H9 (cell line): Measurements from ENCODE around the gene PLXNC1. TPM values are rescaled to one million over a fixed set of nuclear protein-coding genes. Genes with fewer than 3 reads are reported as not detected.

Experiments
- DNase-seq: peaks from one replicate; pipeline ENCODE4 v3.0.0-alpha.2; 2017
- H2AFZ ChIP-seq: one replicate; pipeline ENCODE4 v1.6.1; 2013; ENCODE audit warnings: mild to moderate bottlenecking, low read length, control low read depth, moderate library complexity
- H2AK5ac ChIP-seq: 2 replicates; pipeline ENCODE4 v1.6.1; 2013; ENCODE audit warnings: low read length, control low read depth, mixed read lengths; ENCODE audit not compliant: insufficient read length
- H2BK120ac ChIP-seq: one replicate; pipeline ENCODE4 v1.6.1; 2013; ENCODE audit warnings: low read depth, mild to moderate bottlenecking, low read length, control low read depth, inconsistent platforms; ENCODE audit not compliant: poor library complexity, severe bottlenecking
- H2BK12ac ChIP-seq: 2 replicates; pipeline ENCODE4 v1.6.1; 2013; ENCODE audit warnings: low read length, control low read depth, mixed read lengths, low read depth; ENCODE audit not compliant: insufficient read length
- H2BK15ac ChIP-seq: 2 replicates; pipeline ENCODE4 v1.6.1; 2013; ENCODE audit warnings: low read depth, low read length, control low read depth
- H2BK20ac ChIP-seq: one replicate; pipeline ENCODE4 v1.6.1; 2013; ENCODE audit warnings: low read depth, mild to moderate bottlenecking, low read length, control low read depth, inconsistent platforms; ENCODE audit not compliant: poor library complexity, severe bottlenecking
- H2BK5ac ChIP-seq: 2 replicates; pipeline ENCODE4 v1.6.1; 2013; ENCODE audit warnings: low read length, control low read depth, mixed read lengths; ENCODE audit not compliant: insufficient read length
- H3K14ac ChIP-seq: 2 replicates; pipeline ENCODE4 v1.6.1; 2013; ENCODE audit warnings: low read length, control low read depth; ENCODE audit not compliant: insufficient read depth
- H3K18ac ChIP-seq: 2 replicates; pipeline ENCODE4 v1.6.1; 2013; ENCODE audit warnings: low read depth, mild to moderate bottlenecking, mixed read lengths, low read length, control low read depth; ENCODE audit not compliant: insufficient read length
- H3K23ac ChIP-seq: 2 replicates; pipeline ENCODE4 v1.6.1; 2013; ENCODE audit warnings: low read length, control low read depth, mixed read lengths, low read depth; ENCODE audit not compliant: insufficient read length
- H3K23me2 ChIP-seq: 2 replicates; pipeline ENCODE4 v1.6.1; 2013; ENCODE audit warnings: low read depth, mild to moderate bottlenecking, mixed read lengths, low read length, control low read depth; ENCODE audit not compliant: insufficient read length, poor library complexity, severe bottlenecking
- H3K27ac ChIP-seq: 2 replicates; pipeline ENCODE4 v1.5.1; 2013; ENCODE audit warnings: low read length, control low read depth, mixed read lengths, low read depth; ENCODE audit not compliant: insufficient read length
- H3K27me3 ChIP-seq: 2 replicates; pipeline ENCODE4 v1.6.1; 2013; ENCODE audit warnings: low read length, control low read depth, inconsistent platforms; ENCODE audit not compliant: insufficient read depth
- H3K4ac ChIP-seq: 2 replicates; pipeline ENCODE4 v1.6.1; 2013; ENCODE audit warnings: low read depth, mild to moderate bottlenecking, control low read depth, inconsistent platforms, low read length, moderate library complexity
- H3K4me1 ChIP-seq: 2 replicates; pipeline ENCODE4 v1.6.1; 2013; ENCODE audit warnings: low read length, control low read depth, inconsistent platforms; ENCODE audit not compliant: insufficient read depth
- H3K4me2 ChIP-seq: 2 replicates; pipeline ENCODE4 v1.6.1; 2013; ENCODE audit warnings: low read length, control low read depth, mixed read lengths; ENCODE audit not compliant: insufficient read length, insufficient read depth
- H3K56ac ChIP-seq: 2 replicates; pipeline ENCODE4 v1.6.1; 2013; ENCODE audit warnings: low read depth, mild to moderate bottlenecking, mixed read lengths, low read length, control low read depth; ENCODE audit not compliant: insufficient read length
- H3K79me1 ChIP-seq: 2 replicates; pipeline ENCODE4 v1.6.1; 2013; ENCODE audit warnings: low read depth, mild to moderate bottlenecking, moderate library complexity, low read length, control low read depth, inconsistent platforms; ENCODE audit not compliant: insufficient read depth, poor library complexity, severe bottlenecking
- H3K79me2 ChIP-seq: 2 replicates; pipeline ENCODE4 v1.6.1; 2013; ENCODE audit warnings: low read length, control low read depth, inconsistent platforms; ENCODE audit not compliant: insufficient read depth
- H3K9ac ChIP-seq: 2 replicates; pipeline ENCODE4 v1.6.1; 2013; ENCODE audit warnings: low read length, control low read depth, mixed read lengths; ENCODE audit not compliant: insufficient read length; ENCODE audit errors: extremely low read depth
- H3K9me3 ChIP-seq: one replicate; pipeline ENCODE4 v1.6.1; 2013; ENCODE audit warnings: low read depth, low read length, inconsistent platforms; ENCODE audit not compliant: control insufficient read depth
- H3T11ph ChIP-seq: one replicate; pipeline ENCODE4 v1.6.1; 2013; ENCODE audit warnings: mild to moderate bottlenecking, low read length, control low read depth, inconsistent platforms
- H4K20me1 ChIP-seq: one replicate; pipeline ENCODE4 v1.6.1; 2013; ENCODE audit not compliant: control insufficient read depth, insufficient read length, insufficient read depth
- H4K5ac ChIP-seq: 2 replicates; pipeline ENCODE4 v1.6.1; 2013; ENCODE audit warnings: low read depth, mild to moderate bottlenecking, mixed read lengths, low read length, control low read depth; ENCODE audit not compliant: insufficient read length
- H4K8ac ChIP-seq: replicated peaks from 2 replicates; pipeline ENCODE4 v1.6.1; 2013; ENCODE audit warnings: low read length, control low read depth, mixed read lengths, low read depth; ENCODE audit not compliant: insufficient read length
- H4K91ac ChIP-seq: 2 replicates; pipeline ENCODE4 v1.6.1; 2013; ENCODE audit warnings: low read depth, mild to moderate bottlenecking, moderate library complexity, mixed read lengths, low read length, control low read depth; ENCODE audit not compliant: insufficient read length
- H3K27ac Mint-ChIP-seq, 3 experiments: 2 replicates in 2 of 3; 3 replicates in 1 of 3; pipeline ENCODE4 v1.8.0; 2020 to 2021; ENCODE audit warnings: mixed read lengths in 3 of 3, mild to moderate bottlenecking in 1 of 3, moderate library complexity in 1 of 3
- H3K27me3 Mint-ChIP-seq: 2 replicates; pipeline ENCODE4 v1.8.0; 2021; ENCODE audit warnings: low read depth, mild to moderate bottlenecking, moderate library complexity, mixed read lengths
- H3K36me3 Mint-ChIP-seq, 3 experiments: 2 replicates in 2 of 3; 3 replicates in 1 of 3; pipeline ENCODE4 v1.8.0; 2020 to 2021; ENCODE audit warnings: low read depth in 3 of 3, mixed read lengths in 3 of 3; ENCODE audit not compliant: insufficient read depth in 1 of 3
- H3K4me1 Mint-ChIP-seq, 2 experiments: 2 replicates each; pipeline ENCODE4 v1.8.0; 2020; ENCODE audit warnings: mixed read lengths in 2 of 2
- H3K4me3 Mint-ChIP-seq, 2 experiments: 2 replicates in 1 of 2; 3 replicates in 1 of 2; pipeline ENCODE4 v1.8.0; 2020 to 2021; ENCODE audit warnings: mild to moderate bottlenecking in 2 of 2, mixed read lengths in 2 of 2, moderate library complexity in 1 of 2
- H3K9me3 Mint-ChIP-seq, 2 experiments: 2 replicates in 1 of 2; 3 replicates in 1 of 2; pipeline ENCODE4 v1.8.0; 2020; ENCODE audit warnings: mild to moderate bottlenecking in 2 of 2, mixed read lengths in 2 of 2, moderate library complexity in 1 of 2
- CTCF ChIP-seq: fragments of 200-600 bp; sonication (generic); conservative IDR thresholded peaks from 3 replicates; pipeline ENCODE4 v1.8.0; 2021; ENCODE audit warnings: antibody characterized with exemption, mild to moderate bottlenecking
- WGBS: extraction: QIAGEN DNeasy Blood & Tissue Kit; methylation state at CpG from one replicate; pipeline ENCODE4 v1.1.7; 2013; ENCODE audit warnings: missing lambda C conversion rate, low lambda C conversion rate, mixed read lengths; ENCODE audit not compliant: insufficient read length; ENCODE audit errors: extremely low coverage; 5-methylcytosine and 5-hydroxymethylcytosine counted together
- total RNA-seq: library from RNA; stranded (reverse); gene quantifications from 2 replicates; pipeline ENCODE4 v1.2.1, GENCODE V29; 2021

Gene PLXNC1
- total RNA-seq, 1 experiment from 2014 or later = 1.2 TPM

GRCh38 chr12:94185801-94186200, 37.4 kb downstream of the PLXNC1 start:
- H3K79me2 ChIP-seq = no peaks in the 10 kb centered on the region
- no peak overlapping the region for H3K9ac ChIP-seq
- no peaks in the 10 kb centered on the region; a peak in 2 of 7 replicates for H3K36me3 Mint-ChIP-seq
- TF ChIP-seq CTCF = no peak
- H2AFZ ChIP-seq = no peak overlapping the region
- H3K9me3 ChIP-seq = no peaks in the 10 kb centered on the region
- no peak overlapping the region for H3K4ac ChIP-seq
- no peak overlapping the region for H2AK5ac ChIP-seq
- no peaks in the 10 kb centered on the region for H3K23me2 ChIP-seq
- no peak overlapping the region for H4K8ac ChIP-seq
- no peak overlapping the region for H2BK5ac ChIP-seq
- H3K27ac ChIP-seq = no peak overlapping the region
- DNase-seq = no peak
- H4K5ac ChIP-seq = no peak overlapping the region
- no CpG with 5 or more reads among the region's 7 CpGs for WGBS
- H2BK20ac ChIP-seq = no peak overlapping the region
- H2BK120ac ChIP-seq = no peak overlapping the region
- no peak overlapping the region for H2BK12ac ChIP-seq
- no peak overlapping the region for H2BK15ac ChIP-seq
- no peak overlapping the region for H3T11ph ChIP-seq
- no peak overlapping the region for H3K4me2 ChIP-seq
- H3K27ac Mint-ChIP-seq = no peak overlapping the region
- no peak overlapping the region for H3K4me3 Mint-ChIP-seq
- peaks cover 5% of the 10 kb centered on the region in 2 experiments for H3K4me1 Mint-ChIP-seq
- H3K79me1 ChIP-seq = no peaks in the 10 kb centered on the region
- no peak overlapping the region for H3K23ac ChIP-seq
- peaks cover 8% of the 10 kb centered on the region; the same call in 1 of the 2 replicates for H3K4me1 ChIP-seq
- H3K14ac ChIP-seq = no peak overlapping the region
- H4K20me1 ChIP-seq = no peaks in the 10 kb centered on the region
- H4K91ac ChIP-seq = no peak overlapping the region
- H3K9me3 Mint-ChIP-seq = no peaks in the 10 kb centered on the region
- peaks cover 14% of the 10 kb centered on the region for H3K27me3 Mint-ChIP-seq
- H3K27me3 ChIP-seq = no peaks in the 10 kb centered on the region; the same call in 1 of the 2 replicates
- H3K56ac ChIP-seq = no peak overlapping the region
- no peak overlapping the region for H3K18ac ChIP-seq
